NT2/D1 (cell line): ENCODE data around the gene LORICRIN.

Experiments
- SUZ12 ChIP-seq: IDR thresholded peaks from 2 replicates; pipeline ENCODE4 v1.6.1; 2011; ENCODE audit not compliant: insufficient read length, insufficient read depth; ENCODE audit errors: extremely low read depth
- YY1 ChIP-seq: IDR thresholded peaks from 2 replicates; pipeline ENCODE4 v1.6.1; 2011; ENCODE audit not compliant: insufficient read length, insufficient read depth
- ZNF274 ChIP-seq: IDR thresholded peaks from 2 replicates; pipeline ENCODE4 v1.6.1; 2011; ENCODE audit warnings: mild to moderate bottlenecking, low read depth, low read length

DNA sequence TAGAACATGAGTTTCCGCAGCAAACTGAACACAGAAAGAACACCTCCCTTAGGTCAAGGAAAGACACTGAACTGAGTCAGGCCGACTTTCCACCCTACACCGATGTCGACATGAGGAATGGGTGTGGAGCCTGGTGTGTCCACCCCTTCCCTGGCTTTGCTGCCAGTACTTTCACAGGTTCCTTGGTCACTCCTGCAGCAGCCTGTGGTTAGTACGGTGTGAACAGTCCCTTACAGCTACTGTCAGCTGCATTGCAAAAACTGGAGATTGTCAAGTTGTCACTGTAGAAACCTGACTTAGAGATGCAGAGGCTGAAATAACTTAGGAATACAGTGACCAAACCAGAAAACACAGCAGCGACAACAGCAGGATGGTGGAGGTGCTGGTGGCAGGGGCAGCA is 46.2 kb downstream of the LORICRIN start:
- TF ChIP-seq ZNF274: no peak
- TF ChIP-seq YY1: no peak
- TF ChIP-seq SUZ12: no peak
